OCI-LY3 (cell line): ENCODE results near the gene TENM4.

ENCODE experiments used
- CTCF ChIP-seq: fragments of 200-600, 300-600 bp; sonication (generic); IDR thresholded peaks from 2 replicates; pipeline ENCODE4 v1.5.1; 2014; ENCODE audit warnings: antibody characterized with exemption, low read length, low read depth
- EZH2phosphoT487 ChIP-seq: fragments of 200-600 bp; shearing (Covaris generic); IDR thresholded peaks from 2 replicates; pipeline ENCODE4 v1.6.1; 2018; ENCODE audit warnings: antibody characterized with exemption, mixed run types, low read depth

GRCh38 chr11:79045018-79045799 is 395.6 kb downstream of the TENM4 start:
- TF ChIP-seq CTCF (no peak), EZH2phosphoT487 (no peak)
